GM12891 (cell line): ENCODE results near the gene DYRK2.

Experiments used
- DNase-seq: peaks from one replicate; pipeline ENCODE4 v3.0.0; 2011; ENCODE audit warnings: low spot score; ENCODE audit not compliant: insufficient read length
- FAIRE-seq: peaks from 2 replicates; lab custom pipeline; 2011; peaks lifted over from hg19 to GRCh38; lab: Jason Lieb, UNC
- PAX5 ChIP-seq: IDR thresholded peaks from 2 replicates; pipeline ENCODE4 v1.6.1; 2011; ENCODE audit warnings: low read length, moderate library complexity, mild to moderate bottlenecking; ENCODE audit not compliant: insufficient read depth, severe bottlenecking
- POLR2A ChIP-seq: IDR thresholded peaks from 2 replicates; pipeline ENCODE4 v1.6.1; 2011; ENCODE audit warnings: low read depth, low read length, control low read depth
- POLR2AphosphoS5 ChIP-seq: IDR thresholded peaks from 2 replicates; pipeline ENCODE4 v1.6.1; 2011; ENCODE audit warnings: low read depth, low read length, control low read depth
- POU2F2 ChIP-seq: IDR thresholded peaks from 2 replicates; pipeline ENCODE4 v1.6.1; 2011; ENCODE audit warnings: low read depth, mild to moderate bottlenecking, control low read depth, low read length, moderate library complexity
- SPI1 ChIP-seq: IDR thresholded peaks from 2 replicates; pipeline ENCODE4 v1.6.1; 2011; ENCODE audit warnings: low read depth, low read length, control low read depth
- TAF1 ChIP-seq: IDR thresholded peaks from 2 replicates; pipeline ENCODE4 v1.6.1; 2011; ENCODE audit warnings: low read depth, low read length, control low read depth

Gene DYRK2

GRCh38 chr12:67695974-67696373 is 47.4 kb downstream of the DYRK2 start:
- TF ChIP-seq PAX5: no peak
- no peak for TF ChIP-seq SPI1
- no peak for TF ChIP-seq POLR2A
- no peak for TF ChIP-seq POLR2AphosphoS5
- no peak for TF ChIP-seq TAF1
- TF ChIP-seq POU2F2: no peak
- no peak for FAIRE-seq
- no peak for DNase-seq

- TF ChIP-seq PAX5: no peak
- no peak for TF ChIP-seq SPI1
- TF ChIP-seq POLR2A: no peak
- TF ChIP-seq POLR2AphosphoS5: no peak
- no peak for TF ChIP-seq TAF1
- TF ChIP-seq POU2F2: no peak
- no peak for DNase-seq
- FAIRE-seq: peak; percentile 84
These were observed 48.9 kb downstream of the DYRK2 start for GRCh38 chr12:67697443-67697842.

- FAIRE-seq: no peak
- no peak for DNase-seq
These were observed 49.4 kb downstream of the DYRK2 start for GRCh38 chr12:67697967-67698366.

GRCh38 chr12:67698672-67699581 is 50.4 kb downstream of the DYRK2 start:
- DNase-seq: peak; percentile 25
- FAIRE-seq: peak; percentile 91
- TF ChIP-seq POU2F2 (peak; percentile 58; the same call in 1 of the 2 replicates), SPI1 (peak; percentile 93), POLR2AphosphoS5 (no peak)

More at GRCh38 chr12:67697967-67698366, 49.4 kb downstream of the DYRK2 start:
- TF ChIP-seq POU2F2: no peak
- TF ChIP-seq POLR2AphosphoS5: no peak
- no peak for TF ChIP-seq TAF1
- no peak for TF ChIP-seq POLR2A
- TF ChIP-seq SPI1: no peak
- no peak for TF ChIP-seq PAX5

GRCh38 chr12:67701121-67701520 is 52.6 kb downstream of the DYRK2 start:
- no peak for FAIRE-seq
- TF ChIP-seq TAF1: no peak
- no peak for DNase-seq

GRCh38 chr12:67702136-67702535 is 53.6 kb downstream of the DYRK2 start:
- DNase-seq: no peak
- FAIRE-seq: no peak
- TF ChIP-seq TAF1 (no peak), POLR2A (no peak), PAX5 (no peak), POU2F2 (no peak), SPI1 (no peak), POLR2AphosphoS5 (no peak)

GRCh38 chr12:67704071-67704470 is 55.5 kb downstream of the DYRK2 start:
- TF ChIP-seq TAF1 (no peak), SPI1 (no peak), POLR2A (no peak), PAX5 (no peak), POLR2AphosphoS5 (no peak), POU2F2 (no peak)
- DNase-seq (no peak), FAIRE-seq (no peak)

- no peak for TF ChIP-seq PAX5
- no peak for TF ChIP-seq POLR2AphosphoS5
- no peak for TF ChIP-seq POLR2A
- no peak for TF ChIP-seq TAF1
- no peak for TF ChIP-seq POU2F2
- no peak for TF ChIP-seq SPI1
- FAIRE-seq: no peak
These were observed 57.1 kb downstream of the DYRK2 start for GRCh38 chr12:67705394-67706370.

GRCh38 chr12:67709367-67709954 is 60.9 kb downstream of the DYRK2 start:
- FAIRE-seq: no peak
- DNase-seq: no peak
- TF ChIP-seq POLR2A (no peak), POLR2AphosphoS5 (no peak), SPI1 (no peak), POU2F2 (no peak), TAF1 (no peak), PAX5 (no peak)

More at GRCh38 chr12:67705394-67706370, 57.1 kb downstream of the DYRK2 start:
- DNase-seq: no peak
